Smooth muscle cell of the pulmonary artery (primary cell): ENCODE measurements around the gene EFEMP2. TPM values are rescaled to one million over a fixed set of nuclear protein-coding genes. Genes with fewer than 3 reads are reported as not detected.

Experiments
- total RNA-seq: library from RNA; depleted of rRNA; stranded (reverse); fragments of >200 nt; gene quantifications from 2 replicates; pipeline ENCODE4 v1.2.3, GENCODE V29; 2014

Gene EFEMP2
- total RNA-seq, result 114 and 154 TPM in 2 replicates

GRCh38 chr11:65872586-65873317, at the start of gene EFEMP2:
Gene EFEMP2, minus strand, starts transcription at chr11:65872800. Its CDS starts 446 bp downstream, at chr11:65872354.

GRCh38 chr11:65919141-65919572, 46.6 kb upstream of the EFEMP2 start, which contains the start of gene DRAP1:
Gene DRAP1, plus strand, starts transcription at chr11:65919426. Its CDS starts 76 bp downstream, at chr11:65919502.

GRCh38 chr11:65918211-65919140, 45.9 kb upstream of the EFEMP2 start, which contains the start of gene C11orf68:
Gene C11orf68, minus strand, starts transcription at chr11:65919062. Its CDS starts 31 bp downstream, at chr11:65919031.

GRCh38 chr11:65900125-65900898, 27.7 kb upstream of the EFEMP2 start, which contains the start of gene FOSL1:
Gene FOSL1, minus strand, starts transcription at chr11:65900388. Its CDS starts 49 bp downstream, at chr11:65900339.

GRCh38 chr11:65890324-65891218, 18.0 kb upstream of the EFEMP2 start, which contains the start of gene CCDC85B:
Gene CCDC85B, plus strand, starts transcription at chr11:65890673. Its CDS starts 111 bp downstream, at chr11:65890784.

GRCh38 chr11:65888163-65888814, 15.7 kb upstream of the EFEMP2 start, which contains the start of gene FIBP:
Gene FIBP, minus strand, starts transcription at chr11:65888471. Its CDS starts 53 bp downstream, at chr11:65888418.

GRCh38 chr11:65879617-65880016, 7.0 kb upstream of the EFEMP2 start, which contains the start of gene CTSW:
Gene CTSW, plus strand, starts transcription at chr11:65879837. Its CDS starts 18 bp downstream, at chr11:65879855.

GRCh38 chr11:65860278-65861164, 12.1 kb downstream of the EFEMP2 start, which contains the start of gene MUS81:
Gene MUS81, plus strand, starts transcription at chr11:65860433. Its CDS starts 321 bp downstream, at chr11:65860754.

GRCh38 chr11:65857853-65858680, 14.5 kb downstream of the EFEMP2 start, which contains the start of gene CFL1:
Gene CFL1, minus strand, starts transcription at chr11:65858180. Its CDS starts 81 bp downstream, at chr11:65858099.

GRCh38 chr11:65833297-65834030, 39.1 kb downstream of the EFEMP2 start, which contains the start of gene SNX32:
Gene SNX32, plus strand, starts transcription at chr11:65833963. Its CDS starts 103 bp downstream, at chr11:65834066.

Other genes starting within 250 kb of the EFEMP2 start
- 23.3 and 23.8 TPM in 2 replicates for gene SIPA1, start 234.7 kb downstream of the EFEMP2 start, total RNA-seq
- 22.9 and 30.1 TPM in 2 replicates for gene RELA, start 209.9 kb downstream of the EFEMP2 start, total RNA-seq
- 37.6 and 42.1 TPM in 2 replicates for gene KAT5, start 160.5 kb downstream of the EFEMP2 start, total RNA-seq
- 17.4 and 20.1 TPM in 2 replicates for gene RNASEH2C, start 152.0 kb downstream of the EFEMP2 start, total RNA-seq
- gene AP5B1, start 91.8 kb downstream of the EFEMP2 start, total RNA-seq, result 7.6 and 12.5 TPM in 2 replicates
- gene OVOL1, start 85.7 kb downstream of the EFEMP2 start, total RNA-seq, result not detected in 2 replicates
- gene SNX32, start 38.8 kb downstream of the EFEMP2 start, total RNA-seq, result 1.3 and 4.0 TPM in 2 replicates
- 662 and 789 TPM in 2 replicates for gene CFL1, start 14.6 kb downstream of the EFEMP2 start, total RNA-seq
- 35.4 and 52.0 TPM in 2 replicates for gene MUS81, start 12.4 kb downstream of the EFEMP2 start, total RNA-seq
- gene CTSW, start 7.0 kb upstream of the EFEMP2 start, total RNA-seq, result 0.07 TPM in 1 of 2 replicates, not detected in the other
- 144 and 156 TPM in 2 replicates for gene FIBP, start 15.7 kb upstream of the EFEMP2 start, total RNA-seq
- gene CCDC85B, start 17.9 kb upstream of the EFEMP2 start, total RNA-seq, result 50.8 and 53.9 TPM in 2 replicates
- 9.8 and 26.0 TPM in 2 replicates for gene FOSL1, start 27.6 kb upstream of the EFEMP2 start, total RNA-seq
- gene C11orf68, start 46.3 kb upstream of the EFEMP2 start, total RNA-seq, result 28.4 and 31.1 TPM in 2 replicates
- 126 and 160 TPM in 2 replicates for gene DRAP1, start 46.6 kb upstream of the EFEMP2 start, total RNA-seq
- not detected in 2 replicates for gene TSGA10IP, start 72.7 kb upstream of the EFEMP2 start, total RNA-seq
- 28.2 and 31.3 TPM in 2 replicates for gene SART1, start 88.9 kb upstream of the EFEMP2 start, total RNA-seq
- 33.9 and 42.4 TPM in 2 replicates for gene EIF1AD, start 129.4 kb upstream of the EFEMP2 start, total RNA-seq
- gene BANF1, start 129.7 kb upstream of the EFEMP2 start, total RNA-seq, result 17.0 and 19.5 TPM in 2 replicates
- gene CST6, start 139.2 kb upstream of the EFEMP2 start, total RNA-seq, result 2.9 and 6.1 TPM in 2 replicates
- 0.20 TPM in 1 of 2 replicates, not detected in the other for gene CATSPER1, start 153.7 kb upstream of the EFEMP2 start, total RNA-seq
- gene GAL3ST3, start 176.4 kb upstream of the EFEMP2 start, total RNA-seq, result 0.13 and 0.59 TPM in 2 replicates
- gene SF3B2, start 179.6 kb upstream of the EFEMP2 start, total RNA-seq, result 100 and 118 TPM in 2 replicates
- gene PACS1, start 197.5 kb upstream of the EFEMP2 start, total RNA-seq, result 47.6 and 75.8 TPM in 2 replicates